C4-2B (cell line): ENCODE measurements around the gene ZCRB1.

Source experiments
- ZFX ChIP-seq: fragments of 450-650 bp; IDR thresholded peaks from 2 replicates; pipeline ENCODE4 v1.6.1; 2017
- TF ChIP-seq, protein P1 (sequence below): fragments of 450-650 bp; conservative IDR thresholded peaks from 2 replicates; pipeline ENCODE4 v1.5.1; 2017; ENCODE audit warnings: mild to moderate bottlenecking

DNA sequence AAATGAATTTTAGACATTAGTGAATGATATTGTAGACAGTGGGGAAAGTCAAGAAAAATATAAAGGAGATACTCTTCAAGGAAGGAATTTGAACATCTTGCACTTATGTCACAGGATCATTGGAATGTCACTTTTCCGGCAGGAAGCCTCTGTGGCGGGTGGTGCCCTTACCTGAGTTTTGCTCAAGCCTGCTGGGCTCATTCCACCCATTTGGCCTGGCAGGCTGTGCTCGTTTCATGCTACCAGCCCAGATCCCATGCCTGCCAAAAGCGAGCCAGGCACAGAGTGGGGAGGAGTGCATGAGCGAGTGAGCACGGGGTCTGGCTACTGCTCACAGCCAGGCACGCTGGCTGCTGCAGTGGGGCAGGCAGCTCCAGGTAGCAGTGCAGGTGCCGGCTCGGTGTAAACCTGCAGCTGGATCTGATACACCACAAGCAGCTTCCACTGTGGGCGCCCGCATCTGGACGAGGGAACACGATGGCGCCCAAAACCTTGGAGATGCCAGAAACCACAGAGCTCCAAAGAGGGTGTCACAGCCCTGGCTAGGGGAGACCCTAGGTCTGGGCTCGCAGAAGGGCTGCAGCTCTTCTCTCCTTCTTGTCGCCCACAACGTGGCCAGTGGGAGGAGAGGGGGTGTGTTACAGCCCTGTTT is 59.2 kb downstream of the ZCRB1 start:
- TF ChIP-seq, protein P1, sequence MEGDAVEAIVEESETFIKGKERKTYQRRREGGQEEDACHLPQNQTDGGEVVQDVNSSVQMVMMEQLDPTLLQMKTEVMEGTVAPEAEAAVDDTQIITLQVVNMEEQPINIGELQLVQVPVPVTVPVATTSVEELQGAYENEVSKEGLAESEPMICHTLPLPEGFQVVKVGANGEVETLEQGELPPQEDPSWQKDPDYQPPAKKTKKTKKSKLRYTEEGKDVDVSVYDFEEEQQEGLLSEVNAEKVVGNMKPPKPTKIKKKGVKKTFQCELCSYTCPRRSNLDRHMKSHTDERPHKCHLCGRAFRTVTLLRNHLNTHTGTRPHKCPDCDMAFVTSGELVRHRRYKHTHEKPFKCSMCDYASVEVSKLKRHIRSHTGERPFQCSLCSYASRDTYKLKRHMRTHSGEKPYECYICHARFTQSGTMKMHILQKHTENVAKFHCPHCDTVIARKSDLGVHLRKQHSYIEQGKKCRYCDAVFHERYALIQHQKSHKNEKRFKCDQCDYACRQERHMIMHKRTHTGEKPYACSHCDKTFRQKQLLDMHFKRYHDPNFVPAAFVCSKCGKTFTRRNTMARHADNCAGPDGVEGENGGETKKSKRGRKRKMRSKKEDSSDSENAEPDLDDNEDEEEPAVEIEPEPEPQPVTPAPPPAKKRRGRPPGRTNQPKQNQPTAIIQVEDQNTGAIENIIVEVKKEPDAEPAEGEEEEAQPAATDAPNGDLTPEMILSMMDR, result no peak
- no peak for TF ChIP-seq ZFX
